ENCODE measurements around the gene IL12A.

Gene IL12A

GRCh38 chr3:160027541-160028195 lies 39.0 kb downstream of the IL12A start:
- no peak for DNase-seq (ENCODE audit: low spot score)

GRCh38 chr3:160035757-160036156 lies 47.1 kb downstream of the IL12A start:
- no peak for DNase-seq (ENCODE audit: low spot score)

- no peak for DNase-seq (ENCODE audit: low spot score)
Measured at GRCh38 chr3:160038862-160039562, 50.4 kb downstream of the IL12A start.

GRCh38 chr3:160040181-160040580 lies 51.5 kb downstream of the IL12A start:
- peak; percentile 24 for DNase-seq (ENCODE audit: low spot score)

- no peak for DNase-seq (ENCODE audit: low spot score)
Measured at GRCh38 chr3:160041465-160041864, 52.8 kb downstream of the IL12A start.

- DNase-seq (ENCODE audit: low spot score): no peak
Measured at GRCh38 chr3:160044121-160044520, 55.5 kb downstream of the IL12A start.
